CD14-positive monocyte (primary cell): Measurements from ENCODE around the gene BCL2. TPM values are rescaled to one million over a fixed set of nuclear protein-coding genes. Genes with fewer than 3 reads are reported as not detected.

Experiments used
- DNase-seq, 3 donors: peaks; one replicate each; pipeline ENCODE4 v3.0.0-alpha.2; 2011 to 2022
- H2AFZ ChIP-seq: 2 replicates; pipeline ENCODE4 v1.6.0; 2012; ENCODE audit warnings: mild to moderate bottlenecking, low read depth, low read length, inconsistent platforms; ENCODE audit not compliant: insufficient read depth, poor library complexity, severe bottlenecking
- H3K27ac ChIP-seq, 2 donors: 1 replicate in 1 of 2; 2 replicates in 1 of 2; pipeline ENCODE4 v1.5.1; 2012 to 2013; ENCODE audit warnings: low read length in 2 of 2, control low read depth in 1 of 2, inconsistent platforms in 1 of 2, low read depth in 1 of 2, mild to moderate bottlenecking in 1 of 2
- H3K27me3 ChIP-seq, 2 donors: one replicate each; pipeline versions ENCODE4 v1.6.0 to v1.6.1; 2011 to 2013; ENCODE audit warnings: low read length in 2 of 2; ENCODE audit not compliant: control insufficient read depth in 2 of 2, insufficient read depth in 2 of 2
- H3K36me3 ChIP-seq, 2 donors: replicated peaks in 1 of 2; 1 replicate in 1 of 2; 2 replicates in 1 of 2; pipeline versions ENCODE4 v1.5.1 to v1.6.1; 2012 to 2013; ENCODE audit warnings: low read length in 2 of 2, control low read depth in 1 of 2, inconsistent platforms in 1 of 2, mild to moderate bottlenecking in 1 of 2; ENCODE audit not compliant: insufficient read depth in 2 of 2, control insufficient read depth in 1 of 2
- H3K4me1 ChIP-seq, 2 donors: 1 replicate in 1 of 2; 2 replicates in 1 of 2; pipeline versions ENCODE4 v1.5.1 to v1.6.1; 2012 to 2013; ENCODE audit warnings: low read length in 2 of 2, control low read depth in 1 of 2, inconsistent platforms in 1 of 2, mild to moderate bottlenecking in 1 of 2, moderate library complexity in 1 of 2; ENCODE audit not compliant: insufficient read depth in 2 of 2, control insufficient read depth in 1 of 2
- H3K4me2 ChIP-seq: replicated peaks from 2 replicates; pipeline ENCODE3; 2012; ENCODE audit warnings: low read length, moderate library complexity, mild to moderate bottlenecking; ENCODE audit not compliant: poor library complexity, severe bottlenecking; ENCODE audit errors: extremely low read depth
- H3K4me3 ChIP-seq, 3 experiments: fragments of 200-600 bp in 1 of 3; sonication (generic) in 1 of 3; replicated peaks in 1 of 3; 1 replicate in 2 of 3; 2 replicates in 1 of 3; pipeline ENCODE4 v1.5.1; 2011 to 2013; ENCODE audit warnings: low read length in 3 of 3, mild to moderate bottlenecking in 3 of 3, control low read depth in 2 of 3, low read depth in 2 of 3, inconsistent platforms in 1 of 3, moderate library complexity in 1 of 3
- H3K79me2 ChIP-seq: 2 replicates; pipeline ENCODE4 v1.6.0; 2012; ENCODE audit warnings: mild to moderate bottlenecking, control low read depth, inconsistent platforms, low read length, moderate library complexity; ENCODE audit not compliant: insufficient read depth
- H3K9ac ChIP-seq: 2 replicates; pipeline ENCODE4 v1.6.0; 2017; ENCODE audit warnings: low read length, mild to moderate bottlenecking; ENCODE audit not compliant: insufficient read depth, poor library complexity, severe bottlenecking
- H3K9me3 ChIP-seq, 2 donors: replicated peaks in 1 of 2; 1 replicate in 1 of 2; 2 replicates in 1 of 2; pipeline versions ENCODE4 v1.5.1 to v1.6.1; 2012 to 2013; ENCODE audit warnings: low read length in 2 of 2, control low read depth in 1 of 2; ENCODE audit not compliant: control insufficient read depth in 1 of 2, insufficient read depth in 1 of 2
- H4K20me1 ChIP-seq: 2 replicates; pipeline ENCODE4 v1.6.0; 2012; ENCODE audit warnings: mild to moderate bottlenecking, low read length, control low read depth, moderate library complexity; ENCODE audit not compliant: insufficient read depth
- H3K27ac Mint-ChIP-seq, 7 donors: one replicate each; pipeline ENCODE4 v1.8.0; 2020; ENCODE audit warnings: mild to moderate bottlenecking in 7 of 7, mixed read lengths in 7 of 7, moderate library complexity in 6 of 7, inconsistent platforms in 2 of 7
- H3K27me3 Mint-ChIP-seq, 3 donors: one replicate each; pipeline ENCODE4 v1.8.0; 2021 to 2022; ENCODE audit warnings: low read depth in 3 of 3, mild to moderate bottlenecking in 3 of 3, mixed read lengths in 3 of 3, moderate library complexity in 3 of 3, inconsistent platforms in 1 of 3
- H3K36me3 Mint-ChIP-seq, 2 donors: one replicate each; pipeline ENCODE4 v1.8.0; 2020; ENCODE audit warnings: mixed read lengths in 2 of 2, inconsistent platforms in 1 of 2, mild to moderate bottlenecking in 1 of 2
- H3K4me1 Mint-ChIP-seq: one replicate; pipeline ENCODE4 v1.8.0; 2020; ENCODE audit warnings: mild to moderate bottlenecking, mixed read lengths
- H3K4me3 Mint-ChIP-seq, 2 donors: one replicate each; pipeline ENCODE4 v1.8.0; 2020; ENCODE audit warnings: mild to moderate bottlenecking in 2 of 2, mixed read lengths in 2 of 2, moderate library complexity in 1 of 2
- H3K9me3 Mint-ChIP-seq, 7 donors: one replicate each; pipeline ENCODE4 v1.8.0; 2020 to 2022; ENCODE audit warnings: mixed read lengths in 7 of 7, mild to moderate bottlenecking in 6 of 7, moderate library complexity in 6 of 7, inconsistent platforms in 2 of 7
- CTCF ChIP-seq: fragments of 200-600 bp; IDR thresholded peaks from one replicate; pipeline ENCODE4 v1.8.0; 2022; ENCODE audit warnings: antibody characterized with exemption, mild to moderate bottlenecking
- WGBS: methylation state at CpG from one replicate; pipeline ENCODE4 v1.1.5; 2013; ENCODE audit warnings: missing lambda C conversion rate; ENCODE audit not compliant: insufficient coverage; 5-methylcytosine and 5-hydroxymethylcytosine counted together
- intact Hi-C, 2 donors: fragments of 100-400 bp; cut with micrococcal nuclease; formaldehyde crosslinking; loops; one replicate each; pipeline versions ENCODE4 v1.15.0 to v1.15.1; 2023
- polyA plus RNA-seq, 3 donors: library from polyadenylated mRNA; depleted of rRNA in 1 of 3; unstranded in 2 of 3; stranded (reverse) in 1 of 3; fragments of 300-500 nt in 2 of 3; fragments of >200 nt in 1 of 3; fragmentation: Illumina TruSeq in 2 of 3; gene quantifications; 1 replicate in 2 of 3; 2 replicates in 1 of 3; pipeline ENCODE4 v1.2.3, GENCODE V29; 2012 to 2021

The BCL2 gene
- polyA plus RNA-seq, 3 donors, result 0.58 to 2.5 (median 1.1) TPM

DNA sequence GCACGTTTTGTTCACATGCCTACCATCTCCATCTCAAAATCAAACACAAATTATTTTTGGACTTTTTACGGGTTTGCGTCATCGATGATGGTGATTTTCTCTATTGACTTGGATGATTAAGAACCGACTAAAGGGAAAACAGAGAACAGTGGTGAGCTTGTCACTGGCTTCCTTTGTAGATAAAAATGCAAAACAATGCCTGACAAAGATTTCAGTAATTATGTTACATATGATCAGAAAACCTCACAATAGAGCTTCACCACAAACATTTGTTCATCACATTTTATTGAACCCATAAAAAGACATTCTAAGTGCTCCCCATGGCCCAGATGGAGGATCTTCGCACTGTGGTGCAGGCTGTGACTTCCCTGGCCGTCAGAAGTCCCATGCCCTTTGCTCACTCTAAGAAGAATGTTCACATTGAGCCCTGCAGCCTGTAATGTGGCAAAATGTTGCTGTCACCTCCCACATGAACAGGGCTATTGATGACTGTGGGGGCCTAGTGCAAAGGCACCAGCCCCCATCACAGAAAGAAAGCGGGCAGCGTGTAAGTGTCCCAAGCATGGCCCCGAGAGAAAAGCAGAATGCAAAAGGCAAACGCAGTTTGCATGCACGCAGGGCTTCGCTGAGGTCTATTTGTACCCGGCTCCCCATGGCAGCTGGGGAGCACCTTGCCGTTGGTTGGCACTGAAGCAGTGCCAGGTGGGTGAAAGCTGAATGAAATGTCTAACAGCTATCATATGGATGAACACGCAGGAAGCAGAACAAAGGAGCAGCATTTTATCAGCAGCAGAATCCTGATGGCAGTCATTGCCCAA lies 60.6 kb downstream of the BCL2 start:
- DNase-seq, result no peak
- H3K36me3 ChIP-seq, result no peaks in the 10 kb centered on the region
- no peak overlapping the region for H3K9ac ChIP-seq
- Mint-ChIP-seq H3K9me3 (no peaks in the 10 kb centered on the region), H3K36me3 (peaks cover 3 to 5% of the 10 kb centered on the region in 2 donors), H3K4me1 (peaks cover 23% of the 10 kb centered on the region), H3K4me3 (no peak overlapping the region), H3K27ac (no peak overlapping the region), H3K27me3 (no peaks in the 10 kb centered on the region)
- H3K27me3 ChIP-seq, result no peaks in the 10 kb centered on the region
- no peak overlapping the region for H3K27ac ChIP-seq
- H3K4me3 ChIP-seq, result no peak overlapping the region
- H2AFZ ChIP-seq, result no peak overlapping the region
- H3K79me2 ChIP-seq, result peaks cover 14% of the 10 kb centered on the region
- peaks cover 18 to 19% of the 10 kb centered on the region in 2 donors for H3K4me1 ChIP-seq
- no peak overlapping the region for H3K4me2 ChIP-seq
- WGBS, result 92% methylated on average over 10 of the region's 16 CpGs
- intact Hi-C loops, result loop anchor here in 1 of 2 donors (5.0 kb wide), 1 partner anchor 58 kb away; the partner anchor contains the start of gene BCL2
- no peak for TF ChIP-seq CTCF
- no peaks in the 10 kb centered on the region for H3K9me3 ChIP-seq
- no peaks in the 10 kb centered on the region for H4K20me1 ChIP-seq

DNA sequence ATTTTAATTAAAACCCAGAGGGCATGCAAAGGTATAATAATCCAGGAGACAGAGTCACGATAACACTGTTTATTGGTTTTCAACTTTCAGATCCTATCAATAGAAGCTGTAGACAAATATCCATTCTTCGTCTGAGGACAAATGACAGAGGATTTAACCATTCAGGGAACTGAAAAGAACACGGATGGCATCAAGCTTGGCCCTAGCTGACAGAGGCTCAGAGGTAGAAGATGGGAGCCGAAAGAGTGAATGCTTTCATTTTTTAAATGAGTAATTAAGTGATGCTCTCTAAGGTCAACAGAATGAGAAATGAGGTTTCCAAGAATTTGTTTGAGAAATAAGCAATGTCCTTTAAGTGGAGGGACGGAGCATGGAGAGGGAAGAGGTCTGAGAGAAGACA lies 62.1 kb downstream of the BCL2 start:
- Histone ChIP-seq H3K4me1 (peaks cover 31 to 34% of the 10 kb centered on the region in 2 donors), H3K27me3 (no peaks in the 10 kb centered on the region), H3K27ac (no peak overlapping the region), H3K9ac (no peak overlapping the region), H3K36me3 (no peaks in the 10 kb centered on the region), H3K4me2 (no peak overlapping the region), H3K9me3 (no peaks in the 10 kb centered on the region), H2AFZ (no peak overlapping the region), H4K20me1 (no peaks in the 10 kb centered on the region), H3K4me3 (no peak overlapping the region), H3K79me2 (peaks cover 10% of the 10 kb centered on the region)
- H3K9me3 Mint-ChIP-seq, result peaks cover 0 to under 1% (median 0%) of the 10 kb centered on the region in 7 donors
- H3K27ac Mint-ChIP-seq, result no peak overlapping the region
- peaks cover 3 to 5% of the 10 kb centered on the region in 2 donors for H3K36me3 Mint-ChIP-seq
- intact Hi-C loops, result loop anchor here in 1 of 2 donors (5.0 kb wide), 1 partner anchor 60 kb away; the partner anchor contains the start of gene BCL2
- no peaks in the 10 kb centered on the region for H3K27me3 Mint-ChIP-seq
- no peak for DNase-seq
- 98% methylated on average over 4 of the region's 5 CpGs for WGBS
- peaks cover 38% of the 10 kb centered on the region for H3K4me1 Mint-ChIP-seq
- H3K4me3 Mint-ChIP-seq, result no peak overlapping the region
- TF ChIP-seq CTCF, result no peak
